ENCODE data around the gene CDC42BPB.

CDC42BPB gene

DNA sequence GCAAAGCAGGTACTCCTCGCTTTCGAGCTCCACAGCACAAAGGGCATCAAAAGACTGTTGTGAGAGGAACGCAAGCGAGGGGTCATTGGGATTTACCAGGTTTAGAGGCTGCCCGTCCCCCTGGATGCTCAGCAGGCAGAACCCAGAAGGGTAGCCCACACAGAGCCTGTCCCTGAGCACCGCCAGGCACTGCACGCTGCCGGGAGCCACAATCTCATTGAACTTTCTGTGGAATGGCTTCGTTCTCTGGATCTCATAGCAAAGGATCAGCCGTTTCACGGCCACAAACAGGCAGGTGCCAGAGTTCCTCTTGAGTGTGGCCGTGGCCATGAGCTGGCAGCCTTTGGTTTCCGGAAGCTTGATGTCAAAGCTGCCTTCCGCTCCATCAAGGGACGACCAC is 113.4 kb downstream of the CDC42BPB start:
- no peak for DNase-seq (ENCODE audit: low read depth)

DNA sequence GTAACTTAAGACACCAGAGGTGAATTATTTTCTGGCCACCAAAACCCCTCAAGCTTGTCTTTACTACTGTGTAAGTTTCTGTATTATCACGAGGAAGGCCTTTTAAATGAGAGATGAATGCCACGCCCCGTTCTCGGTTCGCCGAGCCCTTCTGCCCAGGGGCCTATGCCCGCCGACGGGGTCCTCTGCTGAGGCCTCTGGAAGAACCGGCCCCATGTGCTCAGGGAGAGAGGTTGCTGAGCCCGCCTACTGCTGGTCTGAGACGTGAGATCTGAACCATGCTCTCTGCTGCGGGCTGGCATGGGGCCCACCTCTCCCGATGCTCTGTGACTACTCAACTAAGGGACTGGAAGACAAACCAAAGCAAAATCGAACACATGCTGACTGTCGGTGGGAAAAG is 113.9 kb downstream of the CDC42BPB start:
- DNase-seq (ENCODE audit: low read depth), result no peak

DNA sequence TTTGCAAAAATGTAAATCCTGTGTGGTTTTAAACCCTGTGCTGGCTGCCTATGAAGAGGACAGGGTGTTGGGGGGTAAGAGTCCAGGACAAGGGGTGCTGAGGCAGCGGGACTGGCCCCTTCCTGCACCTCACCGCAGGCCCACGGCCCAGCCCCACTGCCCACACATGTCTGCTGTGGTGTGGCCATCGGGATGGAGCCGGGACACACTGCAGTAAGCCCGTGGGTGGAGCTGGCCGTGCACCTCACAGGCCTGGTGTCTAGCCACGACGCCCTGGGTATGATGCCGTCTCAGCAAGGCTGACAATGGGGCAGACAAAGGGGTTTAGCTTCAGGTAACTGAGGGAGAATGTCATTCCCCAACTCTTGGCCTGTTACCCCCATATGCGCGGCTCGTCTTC is 115.3 kb downstream of the CDC42BPB start:
- no peak for DNase-seq (ENCODE audit: low read depth)

DNA sequence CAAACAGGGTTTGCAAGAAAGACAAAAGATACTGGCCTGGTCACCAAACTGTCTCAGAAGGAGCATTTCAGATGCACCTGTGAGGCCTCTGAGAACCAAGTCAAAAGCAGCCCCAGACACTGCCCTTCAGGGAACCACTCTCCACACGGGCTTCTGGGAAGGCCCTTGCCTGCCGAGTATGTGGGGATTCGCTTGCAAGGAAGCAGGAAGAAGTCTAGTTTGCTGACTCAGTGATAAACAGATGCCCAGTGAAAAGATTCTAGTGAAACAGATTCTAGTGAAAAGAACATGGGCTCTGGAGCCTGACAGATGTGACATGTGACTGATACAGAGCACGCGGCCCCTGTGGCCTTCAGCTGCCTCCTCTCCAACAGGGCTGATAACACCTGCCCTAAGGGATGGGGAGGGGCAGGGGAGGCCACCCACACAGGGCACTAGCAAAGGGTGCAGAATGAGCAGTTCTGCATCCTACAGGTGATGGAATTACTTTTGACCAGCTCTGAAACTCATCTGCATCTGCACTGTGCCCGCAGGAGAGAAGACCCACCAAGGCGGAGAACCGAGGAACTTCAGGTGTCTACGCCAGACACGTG is 115.8 kb downstream of the CDC42BPB start:
- no peak for DNase-seq (ENCODE audit: low read depth)

DNA sequence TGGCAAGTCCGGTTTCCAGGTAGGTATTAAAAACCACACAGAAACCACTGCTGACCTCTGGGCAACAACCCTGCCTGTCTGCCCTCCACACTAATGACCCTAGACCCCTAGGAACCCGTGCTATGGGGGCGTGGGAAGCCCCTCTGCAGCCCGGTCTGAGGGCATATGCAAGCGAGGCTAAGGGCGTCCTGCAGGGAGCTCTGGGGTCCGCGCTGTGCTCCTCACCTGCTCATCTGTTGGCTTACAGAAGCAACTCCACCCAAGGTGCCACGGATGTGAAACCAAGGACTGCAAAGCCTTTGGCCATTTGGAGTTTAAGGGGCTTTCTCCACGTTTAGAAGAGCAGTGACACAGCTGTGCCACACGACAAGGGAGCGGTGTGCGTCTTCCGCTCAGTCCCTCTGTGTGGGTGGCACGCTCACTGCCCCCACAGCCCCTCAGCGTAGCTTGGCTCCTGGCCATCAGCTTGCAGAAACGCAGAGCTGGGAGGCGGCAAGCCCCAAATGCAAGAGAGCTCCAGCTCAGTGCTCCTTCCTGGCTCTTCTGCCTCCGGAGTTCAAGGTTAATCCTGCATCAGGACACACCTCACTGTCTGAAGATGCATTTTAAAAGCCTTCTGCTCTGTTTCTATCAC is 116.5 kb downstream of the CDC42BPB start:
- no peak for DNase-seq (ENCODE audit: low read depth)

DNA sequence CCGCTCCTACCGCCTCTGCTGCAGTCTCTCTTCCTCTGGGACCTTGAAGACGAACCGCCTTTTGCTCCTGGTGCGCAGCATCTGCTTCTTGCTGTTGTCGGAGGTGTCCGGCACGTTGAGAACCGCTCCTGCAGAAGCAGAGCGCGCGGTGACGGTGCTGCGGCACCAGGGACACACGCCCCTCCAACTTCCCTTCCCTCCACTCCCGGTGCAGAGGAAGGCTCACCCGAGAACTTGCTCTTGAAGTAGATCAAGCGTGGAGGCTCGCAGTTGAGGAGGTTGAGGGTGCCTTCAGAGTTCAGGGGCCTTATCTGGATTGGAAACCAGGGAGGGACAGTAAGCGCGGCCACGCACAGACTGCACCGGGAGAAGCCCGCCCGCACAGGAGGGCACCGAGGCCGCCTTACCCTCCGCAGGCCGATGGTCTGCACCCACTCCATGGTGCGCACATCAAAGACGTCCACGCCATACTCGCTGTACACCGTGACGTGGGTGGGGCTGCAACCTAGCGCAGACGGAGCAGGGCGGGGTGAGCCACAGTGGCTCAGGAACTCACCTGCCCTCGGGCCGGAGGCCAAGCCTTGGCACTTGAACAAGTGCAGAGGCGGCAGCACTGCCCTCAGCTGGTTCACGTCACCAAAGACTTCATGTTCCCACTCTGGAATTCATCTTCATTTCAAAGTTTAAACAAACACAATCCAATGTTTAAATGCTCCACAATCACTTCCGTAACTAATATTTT is 117.4 kb downstream of the CDC42BPB start:
- no peak for DNase-seq (ENCODE audit: low read depth)

DNA sequence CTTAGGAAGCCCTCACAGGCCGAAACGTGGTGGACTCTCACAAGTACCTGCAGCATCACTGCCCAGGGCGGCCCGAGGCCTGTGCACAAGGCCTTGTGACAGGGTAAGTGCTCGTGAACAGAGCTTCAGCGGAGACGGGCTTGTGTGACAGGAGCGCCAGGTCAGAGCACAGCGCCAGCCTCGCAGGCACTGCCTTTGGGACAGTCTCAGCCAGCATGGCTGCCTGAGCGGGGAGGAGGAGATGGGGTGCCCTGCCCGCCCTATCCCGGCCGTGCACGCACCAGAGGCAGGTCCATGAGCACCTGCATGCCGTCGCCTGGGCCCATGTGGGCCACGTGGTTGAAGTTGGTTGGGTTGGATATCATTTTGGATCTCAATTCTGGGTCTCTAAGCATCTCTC is 118.0 kb downstream of the CDC42BPB start:
- no peak for DNase-seq (ENCODE audit: low read depth)

DNA sequence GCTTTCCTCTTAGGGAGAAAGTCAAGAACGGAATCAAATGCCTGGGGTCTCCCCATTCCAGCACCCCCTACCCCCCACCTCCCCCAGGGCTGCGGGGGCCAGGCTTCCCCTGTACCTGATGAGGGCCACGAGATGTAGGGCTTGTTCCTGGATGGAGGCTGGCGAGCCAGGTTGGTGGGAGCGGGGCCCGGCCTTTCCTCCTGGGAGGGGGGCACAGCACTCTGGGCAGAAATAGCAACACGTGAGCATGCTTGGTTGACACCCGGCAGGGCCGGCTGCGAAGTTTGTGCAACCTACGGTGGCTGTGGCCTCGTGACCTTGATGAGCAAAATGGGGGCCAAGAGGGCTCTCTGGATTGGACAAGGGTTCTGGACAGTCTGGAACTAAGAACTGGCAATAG is 119.2 kb downstream of the CDC42BPB start:
- DNase-seq (ENCODE audit: low read depth), result no peak

DNA sequence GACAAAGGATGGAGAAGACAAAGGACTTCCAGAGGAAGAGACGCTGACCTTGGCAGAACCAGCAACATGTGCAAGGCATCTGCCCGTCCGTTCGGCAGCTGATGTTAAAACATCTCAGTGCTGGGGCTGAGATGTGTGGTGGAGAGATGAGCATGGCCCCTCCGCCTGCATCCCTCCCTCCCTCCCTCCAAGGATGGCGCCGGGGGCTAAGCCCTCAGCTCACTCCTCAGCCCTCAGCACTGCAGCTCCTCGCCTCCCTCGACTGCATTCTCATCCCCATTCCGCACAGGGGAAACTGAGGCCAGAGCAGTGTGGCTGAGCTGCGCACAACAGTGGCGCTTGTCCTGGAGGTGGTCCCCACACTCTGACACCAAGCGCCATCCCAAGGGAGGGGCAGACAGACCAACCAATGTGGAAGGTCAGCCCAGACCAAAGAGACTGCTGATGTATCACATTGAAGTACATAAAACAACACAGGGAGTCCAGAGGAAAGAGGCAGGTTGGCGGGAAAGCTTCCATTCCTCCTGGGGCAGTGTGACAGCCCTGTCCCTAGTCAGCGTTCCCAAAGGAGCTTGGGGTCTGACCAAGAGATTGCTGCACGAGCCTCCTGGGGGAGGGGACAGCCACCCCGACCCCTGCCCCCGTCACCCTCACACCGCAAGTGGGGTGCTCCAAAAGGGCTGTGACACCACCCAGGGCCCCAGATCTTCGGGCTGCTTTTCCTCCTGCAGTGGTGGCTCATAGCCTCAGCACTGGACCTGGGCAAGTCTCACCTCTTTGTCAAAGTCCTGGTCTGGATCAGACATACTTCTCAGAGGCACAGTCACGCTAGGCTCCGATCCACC is 119.8 kb downstream of the CDC42BPB start:
- DNase-seq (ENCODE audit: low read depth), result no peak

DNA sequence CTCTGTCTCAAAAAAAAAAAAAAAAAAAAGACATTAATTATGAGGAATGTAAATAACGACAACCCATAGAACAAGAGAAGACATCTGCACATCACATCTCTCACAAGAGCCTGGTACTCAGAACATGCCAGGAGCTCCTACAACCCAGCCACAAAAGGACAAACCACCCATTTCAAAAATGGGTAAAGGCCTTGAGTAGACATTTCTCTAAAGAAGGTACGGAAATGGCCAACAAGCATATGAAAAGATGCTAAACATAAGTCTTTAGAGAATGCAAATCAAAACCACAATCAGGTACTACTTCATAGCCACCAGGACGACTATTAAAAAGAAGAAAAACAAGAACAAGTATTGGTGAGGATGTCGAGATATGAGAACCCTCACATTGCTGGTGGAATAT is 121.6 kb downstream of the CDC42BPB start:
- DNase-seq (ENCODE audit: low read depth), result no peak

DNA sequence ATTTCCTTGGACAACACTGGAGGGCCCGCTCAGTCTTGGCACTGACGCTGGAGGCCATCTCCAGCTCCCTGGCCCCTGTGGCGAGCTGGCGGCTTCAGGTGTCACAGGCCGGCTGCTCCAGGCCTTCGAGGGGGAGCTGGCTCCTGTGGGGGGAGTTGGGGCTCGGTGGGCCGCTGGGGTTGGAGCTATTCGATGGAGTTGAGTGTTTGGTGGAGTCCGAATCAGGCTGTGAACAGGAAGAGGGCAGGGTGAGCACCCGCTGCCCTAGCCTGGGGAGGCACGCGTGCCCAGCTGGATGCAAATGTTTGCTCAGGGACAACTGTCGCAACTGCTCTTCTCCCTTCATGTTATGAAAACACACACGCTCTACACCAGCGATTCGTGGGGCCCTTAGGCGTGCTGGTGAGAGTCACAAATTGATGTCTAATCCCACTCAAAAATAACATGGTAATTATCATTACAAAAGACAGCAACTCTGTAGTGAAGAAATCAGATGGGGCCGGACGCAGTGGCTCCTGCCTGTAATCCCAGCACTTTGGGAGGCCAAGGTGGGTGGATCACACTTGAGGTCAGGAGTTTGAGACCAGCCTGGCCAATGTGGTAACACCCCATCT is 123.6 kb downstream of the CDC42BPB start:
- DNase-seq (ENCODE audit: low read depth), result no peak

DNA sequence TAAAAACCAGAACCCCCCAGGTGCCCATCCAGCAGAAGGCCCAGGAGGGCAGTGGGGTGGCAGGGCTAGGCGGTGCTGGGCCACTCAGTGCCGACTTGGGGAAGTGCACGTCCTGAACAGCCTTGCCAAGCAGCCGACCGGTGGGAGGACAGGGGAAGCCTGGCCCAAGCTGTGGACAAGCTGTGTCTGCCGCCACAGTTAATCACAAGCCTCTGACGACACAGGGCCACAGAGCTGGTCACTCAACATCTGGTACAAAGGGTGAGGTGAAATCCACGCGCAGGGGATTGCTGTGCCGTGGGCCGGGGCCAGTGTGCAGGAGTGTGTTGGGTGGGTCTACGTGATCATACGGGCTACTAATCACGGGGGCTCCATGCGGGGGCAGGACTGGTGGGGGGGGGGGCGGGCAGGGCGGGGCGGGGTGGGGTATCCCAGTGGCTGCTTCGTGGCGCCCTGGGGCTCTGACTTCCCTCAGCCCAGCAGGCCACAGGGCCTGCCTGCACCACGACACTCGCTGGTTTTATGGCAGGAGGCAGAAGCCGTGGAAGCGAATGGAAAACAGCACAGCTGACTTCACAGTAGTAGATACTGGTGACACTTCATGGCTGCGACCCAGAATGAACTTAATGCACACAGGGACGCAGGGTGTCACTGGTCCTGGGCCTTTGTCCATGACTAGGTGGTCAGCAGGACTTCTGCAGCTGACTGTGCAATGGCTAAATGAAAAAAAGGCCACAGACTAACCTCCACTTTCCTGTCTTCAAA is 124.7 kb downstream of the CDC42BPB start:
- DNase-seq (ENCODE audit: low read depth), result no peak

DNA sequence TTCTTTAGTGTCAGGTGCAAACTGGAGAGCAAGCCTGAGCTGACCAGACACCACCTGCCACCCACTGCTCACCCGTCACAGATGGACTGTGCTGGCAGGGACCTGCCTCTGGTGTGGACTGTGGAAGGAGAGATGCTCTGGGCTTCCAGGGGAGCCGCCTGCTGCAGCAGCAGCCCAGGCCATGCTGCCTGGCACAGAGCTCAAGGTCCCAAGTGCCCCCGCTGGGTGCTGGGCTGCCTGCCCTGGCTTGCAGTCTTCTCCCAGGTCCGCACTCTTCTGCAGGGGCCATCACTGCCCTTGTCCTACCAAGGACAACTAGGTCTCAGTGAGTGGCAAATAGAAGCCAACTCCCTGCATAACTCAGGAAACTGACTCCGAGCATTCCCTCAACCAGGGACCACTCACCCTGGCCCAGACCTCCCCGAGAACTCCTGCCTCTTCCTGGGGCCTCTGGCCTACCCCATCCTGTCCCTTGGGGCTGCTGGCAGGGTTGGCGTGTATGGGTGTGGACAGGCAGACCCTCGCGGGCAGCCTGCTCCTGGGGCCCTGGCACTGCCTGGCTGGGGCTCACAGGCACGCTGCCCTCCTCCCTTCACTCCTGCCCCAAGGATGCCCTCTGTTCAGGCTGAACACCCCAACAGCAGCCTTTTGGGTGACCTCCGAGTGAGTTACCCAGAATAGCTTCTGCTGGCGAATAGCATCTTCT is 125.6 kb downstream of the CDC42BPB start:
- no peak for DNase-seq (ENCODE audit: low read depth)

DNA sequence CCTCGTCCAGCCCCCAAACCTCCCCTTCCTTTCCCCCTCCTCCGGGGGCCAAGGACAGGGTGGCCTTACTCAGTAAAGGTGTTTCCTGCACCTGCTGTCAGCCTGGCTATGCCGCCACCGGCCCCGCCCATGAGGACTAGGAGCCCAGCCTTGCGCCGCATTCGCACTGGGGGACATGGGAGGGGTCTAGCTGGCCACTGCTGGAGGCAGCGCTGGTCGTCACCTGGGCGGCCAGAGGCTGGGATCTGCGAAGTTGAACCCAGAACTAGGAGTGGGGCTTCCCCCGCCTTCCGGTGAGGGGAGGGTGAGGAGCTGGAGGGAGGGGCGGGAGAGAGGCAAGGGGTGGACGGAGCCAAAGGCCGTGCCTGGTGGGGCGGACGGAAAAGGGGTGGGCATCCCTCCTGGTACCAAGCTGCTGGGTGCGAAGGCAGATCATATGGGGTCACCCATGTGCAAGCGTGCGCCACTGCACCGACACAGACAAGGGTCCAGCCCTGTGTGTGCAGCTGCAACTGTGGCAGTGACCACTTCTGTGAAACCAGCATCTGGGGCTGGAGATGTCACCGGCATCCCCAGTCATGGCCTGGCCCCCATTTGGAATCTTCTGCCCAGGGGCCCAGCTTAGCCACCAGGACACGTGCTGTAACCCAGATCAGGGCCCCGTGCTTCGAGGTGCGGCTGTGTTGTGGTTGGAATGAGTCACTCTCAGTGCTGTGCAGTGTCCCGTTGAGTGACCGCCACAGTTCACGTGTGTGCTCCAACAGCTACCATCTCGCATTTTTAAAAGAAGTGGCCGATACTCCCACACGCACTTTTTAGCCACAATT is 126.4 kb downstream of the CDC42BPB start:
- no peak for DNase-seq (ENCODE audit: low read depth)

DNA sequence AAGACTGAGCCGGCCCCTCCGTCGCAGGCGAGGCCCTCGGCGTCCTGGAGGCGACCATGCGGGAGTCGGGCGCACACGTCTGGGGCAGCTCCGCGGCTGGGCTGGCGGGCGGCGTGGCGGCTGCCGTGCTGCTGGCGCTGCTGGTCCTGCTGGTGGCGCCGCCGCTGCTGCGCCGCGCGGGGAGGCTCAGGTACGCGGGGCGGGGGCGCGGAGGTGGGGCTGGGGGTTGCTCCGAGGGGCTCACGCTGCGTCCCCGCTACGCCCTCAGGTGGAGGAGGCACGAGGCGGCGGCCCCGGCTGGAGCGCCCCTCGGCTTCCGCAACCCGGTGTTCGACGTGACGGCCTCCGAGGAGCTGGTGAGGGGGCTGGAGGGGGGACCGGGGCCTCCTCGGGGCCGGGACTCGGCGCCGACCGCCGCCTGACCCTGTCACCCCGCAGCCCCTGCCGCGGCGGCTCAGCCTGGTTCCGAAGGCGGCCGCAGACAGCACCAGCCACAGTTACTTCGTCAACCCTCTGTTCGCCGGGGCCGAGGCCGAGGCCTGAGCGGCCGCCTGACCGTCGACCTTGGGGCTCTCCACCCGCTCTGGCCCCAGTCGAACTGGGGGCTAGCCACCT is 127.1 kb downstream of the CDC42BPB start:
- DNase-seq (ENCODE audit: low read depth), result no peak

DNA sequence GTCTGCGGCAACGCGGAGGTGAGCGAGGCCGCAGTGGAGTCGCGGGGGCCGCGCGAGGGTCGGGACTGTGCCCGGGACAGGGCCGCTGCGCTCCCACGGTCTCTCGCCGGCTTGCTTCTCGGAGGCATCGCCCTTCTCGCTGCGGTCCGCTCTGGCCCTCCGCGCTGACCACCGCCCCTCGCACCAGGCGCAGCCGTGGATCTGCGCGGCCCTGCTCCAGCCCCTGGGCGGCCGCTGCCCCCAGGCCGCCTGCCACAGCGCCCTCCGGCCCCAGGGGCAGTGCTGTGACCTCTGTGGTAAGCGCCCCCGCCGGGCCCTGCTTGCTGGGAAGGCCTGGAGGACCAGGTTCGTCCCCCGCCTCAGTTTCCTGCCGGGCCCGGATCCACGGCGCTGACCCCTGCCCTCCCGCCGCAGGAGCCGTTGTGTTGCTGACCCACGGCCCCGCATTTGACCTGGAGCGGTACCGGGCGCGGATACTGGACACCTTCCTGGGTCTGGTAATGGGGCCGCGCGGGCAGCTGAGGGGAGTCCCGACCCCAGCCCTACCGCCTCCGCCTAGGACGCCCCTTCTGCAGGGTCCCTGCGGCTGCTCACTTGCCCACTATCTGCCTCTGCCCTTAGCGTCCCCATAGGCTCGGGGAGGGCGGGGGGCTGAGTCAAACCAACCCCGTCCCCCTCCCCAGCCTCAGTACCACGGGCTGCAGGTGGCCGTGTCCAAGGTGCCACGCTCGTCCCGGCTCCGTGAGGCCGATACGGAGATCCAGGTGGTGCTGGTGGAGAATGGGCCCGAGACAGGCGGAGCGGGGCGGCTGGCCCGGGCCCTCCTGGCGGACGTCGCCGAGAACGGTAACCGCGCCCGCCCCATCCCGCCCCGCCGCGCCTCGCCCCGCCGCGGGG is 127.9 kb downstream of the CDC42BPB start:
- DNase-seq (ENCODE audit: low read depth), result no peak

DNA sequence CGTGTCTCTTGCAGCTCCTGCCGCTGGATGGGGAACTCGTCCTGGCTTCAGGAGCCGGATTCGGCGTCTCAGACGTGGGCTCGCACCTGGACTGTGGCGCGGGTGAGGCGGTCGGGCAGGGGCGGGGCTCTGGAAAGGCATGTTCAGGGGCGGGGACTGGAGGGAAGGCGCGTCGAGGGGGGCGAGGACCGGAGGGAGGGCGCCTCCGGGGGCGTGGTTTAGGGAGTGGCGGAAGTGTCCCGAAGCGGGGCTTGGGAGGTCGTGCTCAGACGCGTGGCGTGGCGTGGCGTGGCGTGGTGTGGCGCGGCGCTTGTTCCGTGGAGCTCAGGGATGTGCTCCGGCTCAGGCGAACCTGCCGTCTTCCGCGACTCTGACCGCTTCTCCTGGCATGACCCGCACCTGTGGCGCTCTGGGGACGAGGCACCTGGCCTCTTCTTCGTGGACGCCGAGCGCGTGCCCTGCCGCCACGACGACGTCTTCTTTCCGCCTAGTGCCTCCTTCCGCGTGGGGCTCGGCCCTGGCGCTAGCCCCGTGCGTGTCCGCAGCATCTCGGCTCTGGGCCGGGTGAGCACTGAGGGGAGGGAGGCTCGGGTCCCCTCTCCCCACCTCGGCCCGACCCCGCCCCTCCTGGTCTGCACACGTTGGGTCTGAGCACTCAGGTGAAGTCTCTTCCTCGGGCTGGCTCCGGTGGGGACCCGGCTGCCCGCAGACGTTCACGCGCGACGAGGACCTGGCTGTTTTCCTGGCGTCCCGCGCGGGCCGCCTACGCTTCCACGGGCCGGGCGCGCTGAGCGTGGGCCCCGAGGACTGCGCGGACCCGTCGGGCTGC is 128.7 kb downstream of the CDC42BPB start:
- peak; percentile 75 for DNase-seq (ENCODE audit: low read depth)

Measured in activated T-cell treated with anti-CD3 and anti-CD28 coated beads for 1 hour (primary cell).